Fibroblast of skin of scalp (primary cell): ENCODE measurements around the gene DDX50.

Experiments
- DNase-seq: peaks from one replicate; pipeline ENCODE4 v3.0.0-alpha.2; 2013

Gene DDX50

DNA sequence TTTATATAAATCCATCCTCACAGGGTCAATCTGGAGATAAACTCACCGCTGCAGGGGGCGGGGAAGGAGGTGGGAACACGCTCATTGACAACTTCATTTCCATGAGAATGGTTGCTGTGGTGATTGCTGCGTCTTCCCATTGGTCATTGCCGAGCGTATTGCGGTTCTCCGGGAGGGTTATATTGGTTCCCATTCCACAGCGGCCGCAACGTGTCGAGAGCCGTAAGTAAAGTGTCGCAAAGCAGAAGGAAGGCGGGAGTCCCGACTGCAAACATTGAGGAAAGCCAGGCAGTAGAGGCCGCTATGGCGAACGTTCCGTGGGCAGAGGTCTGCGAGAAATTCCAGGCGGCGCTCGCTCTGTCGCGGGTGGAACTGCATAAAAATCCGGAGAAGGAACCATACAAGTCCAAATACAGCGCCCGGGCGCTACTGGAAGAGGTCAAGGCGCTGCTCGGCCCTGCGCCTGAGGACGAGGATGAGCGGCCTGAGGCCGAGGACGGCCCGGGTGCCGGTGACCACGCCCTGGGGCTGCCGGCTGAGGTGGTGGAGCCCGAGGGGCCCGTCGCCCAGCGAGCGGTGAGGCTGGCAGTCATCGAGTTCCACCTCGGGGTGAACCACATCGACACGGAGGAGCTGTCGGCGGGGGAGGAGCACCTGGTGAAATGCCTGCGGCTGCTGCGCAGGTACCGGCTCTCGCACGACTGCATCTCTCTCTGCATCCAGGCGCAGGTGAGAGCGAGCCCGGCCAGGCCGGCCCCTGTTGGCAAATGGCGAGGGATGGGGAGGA, 87.6 kb downstream of the DDX50 start, which contains the start of gene KIFBP:
KIFBP (plus strand) TSS at position 274 of the 787 bp plus-strand sequence; CDS start at position 304, 30 bp downstream.
- peak; percentile 98 for DNase-seq

DNA sequence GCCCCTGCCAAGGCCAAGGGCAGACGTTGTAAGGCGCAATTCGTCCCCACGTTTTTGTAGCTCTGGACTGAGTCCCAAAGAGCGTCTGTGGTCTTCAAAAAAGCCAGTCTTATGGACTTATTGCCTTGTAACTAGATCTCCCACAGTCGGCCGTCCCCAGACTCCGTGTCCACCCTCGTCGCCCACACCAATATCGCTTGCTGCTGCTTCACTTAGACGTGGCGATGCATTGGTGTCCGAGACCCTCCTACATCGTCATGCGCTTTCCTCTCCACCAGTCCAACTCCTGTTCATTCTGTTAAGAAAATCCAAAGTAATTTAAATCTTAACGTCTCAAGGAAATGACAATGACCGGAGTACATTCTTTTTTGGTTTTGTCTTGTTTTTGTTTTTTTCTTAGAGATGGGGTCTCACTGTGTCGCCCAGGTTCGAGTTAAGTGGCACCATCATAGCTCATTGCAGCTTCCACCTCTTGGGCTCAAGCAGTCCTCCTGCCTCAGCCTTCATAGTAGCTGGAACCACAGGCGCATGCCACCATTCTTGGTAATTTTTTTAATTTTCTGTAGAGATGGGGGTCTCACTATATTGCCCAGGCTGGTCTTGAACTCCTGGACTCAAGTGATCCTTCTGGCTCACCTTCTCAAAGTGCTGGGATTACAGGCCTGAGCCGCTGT, 88.3 kb downstream of the DDX50 start:
- DNase-seq: peak; percentile 9

DNA sequence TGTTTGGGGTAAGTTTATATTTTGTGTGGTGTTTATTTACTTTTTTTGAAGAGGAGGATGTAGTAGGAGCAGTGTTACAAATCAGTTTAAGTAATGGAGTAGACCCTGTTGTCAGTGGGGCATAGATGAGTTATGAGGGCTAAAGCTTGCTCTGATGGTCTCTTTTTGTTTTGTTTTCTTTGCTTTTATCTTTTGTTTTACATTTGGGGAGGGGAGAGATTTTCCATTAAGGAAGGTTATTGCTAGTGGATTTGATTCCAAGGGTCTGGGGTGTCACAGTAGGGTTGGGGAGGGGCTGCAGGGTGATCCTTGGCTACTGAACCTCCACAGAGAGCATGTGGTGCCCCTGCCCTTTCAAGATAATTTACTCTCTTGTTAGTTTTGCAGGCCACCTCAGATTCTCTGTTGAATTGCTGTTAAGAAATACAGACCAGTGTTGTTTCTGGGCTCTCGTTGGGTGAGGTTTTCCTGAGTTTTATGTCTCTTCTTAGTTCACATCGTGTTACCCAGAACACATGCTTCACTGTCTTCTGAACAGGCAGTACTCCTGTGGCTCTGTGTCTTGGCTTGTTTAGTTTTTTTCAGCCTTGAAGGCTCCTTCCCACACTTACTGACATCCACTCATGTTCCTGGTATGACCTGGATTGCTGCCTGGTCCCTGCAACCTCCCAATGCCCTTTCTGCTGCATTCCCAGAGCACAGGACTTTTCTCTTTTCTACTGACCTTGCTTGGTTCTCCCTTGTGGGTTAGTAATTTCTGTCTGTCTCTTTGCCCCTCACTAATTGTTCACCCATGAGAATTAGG, 91.7 kb downstream of the DDX50 start:
- peak; percentile 83 for DNase-seq
